Measurements from ENCODE around the gene FIBCD1.

FIBCD1 gene

GRCh38 chr9:130883479-130883878, 55.6 kb downstream of the FIBCD1 start:
- Histone ChIP-seq H3K14ac (ENCODE audit: low read length) (no peak overlapping the region), H4K91ac (ENCODE audit: low read depth, low read length, poor library complexity) (no peak overlapping the region), H2BK5ac (ENCODE audit: low read length) (no peak overlapping the region), H3K27ac (replicated peaks; ENCODE audit: low read length) (no peak overlapping the region), H2BK12ac (ENCODE audit: low read length) (no peak overlapping the region), H3K9me3 (replicated peaks in 1 of 2; ENCODE audit: control insufficient read depth in 2 of 2, insufficient read depth in 1 of 2, low read depth in 1 of 2, low read length in 2 of 2) (no peaks in the 10 kb centered on the region), H2BK15ac (ENCODE audit: low read length) (no peak overlapping the region), H3K4me1 (ENCODE audit: control insufficient read depth in 2 of 2, insufficient read depth in 1 of 2, low read depth in 1 of 2, low read length in 2 of 2) (peaks cover 0 to 8% of the 10 kb centered on the region in 2 donors), H3K4me2 (ENCODE audit: insufficient read depth, low read length, poor library complexity, severe bottlenecking) (no peak overlapping the region), H2AFZ (ENCODE audit: low read length) (no peak overlapping the region), H3K4me3 (ENCODE audit: low read length in 2 of 2) (no peak overlapping the region), H3K9ac (ENCODE audit: low read depth, low read length, poor library complexity) (no peak overlapping the region), H3K79me1 (ENCODE audit: low read depth, low read length) (peaks cover 5% of the 10 kb centered on the region), H3K23ac (ENCODE audit: low read depth, low read length, poor library complexity) (no peak overlapping the region), H3K36me3 (replicated peaks in 1 of 2; ENCODE audit: control insufficient read depth in 2 of 2, insufficient read depth in 2 of 2, low read length in 2 of 2) (peaks cover 71 to 97% of the 10 kb centered on the region in 2 donors), H2AK5ac (ENCODE audit: low read depth, low read length) (no peak overlapping the region), H3K4ac (ENCODE audit: low read length) (no peak overlapping the region), H4K8ac (ENCODE audit: low read depth, low read length) (no peak overlapping the region), H2BK120ac (ENCODE audit: low read depth, low read length) (no peak overlapping the region), H3K18ac (ENCODE audit: low read length) (no peak overlapping the region), H3K27me3 (ENCODE audit: control insufficient read depth in 3 of 3, insufficient read depth in 3 of 3, low read depth in 1 of 3, low read length in 3 of 3) (no peaks in the 10 kb centered on the region)
- no peak for DNase-seq (ENCODE audit: low spot score)
- WGBS, 2 donors (ENCODE audit: extremely low coverage in 2 of 2, insufficient read length in 2 of 2, insufficient replicate concordance in 1 of 2) = no CpG with 5 or more reads among the region's 5 CpGs

- H2BK12ac ChIP-seq (ENCODE audit: low read length) = no peak overlapping the region
- no peak overlapping the region for H3K9ac ChIP-seq (ENCODE audit: low read depth, low read length, poor library complexity)
- no peak overlapping the region for H3K23ac ChIP-seq (ENCODE audit: low read depth, low read length, poor library complexity)
- no peak overlapping the region for H2AFZ ChIP-seq (ENCODE audit: low read length)
- no peak for DNase-seq (ENCODE audit: low spot score)
- H2BK15ac ChIP-seq (ENCODE audit: low read length) = no peak overlapping the region
- H3K4me1 ChIP-seq (ENCODE audit: control insufficient read depth in 2 of 2, insufficient read depth in 1 of 2, low read depth in 1 of 2, low read length in 2 of 2) = peaks cover 0 to 8% of the 10 kb centered on the region in 2 donors
- no peaks in the 10 kb centered on the region for H3K9me3 ChIP-seq (replicated peaks in 1 of 2; ENCODE audit: control insufficient read depth in 2 of 2, insufficient read depth in 1 of 2, low read depth in 1 of 2, low read length in 2 of 2)
- no peak overlapping the region for H2AK5ac ChIP-seq (ENCODE audit: low read depth, low read length)
- H3K27ac ChIP-seq (replicated peaks; ENCODE audit: low read length) = no peak overlapping the region
- H3K4ac ChIP-seq (ENCODE audit: low read length) = no peak overlapping the region
- H3K18ac ChIP-seq (ENCODE audit: low read length) = no peak overlapping the region
- H4K91ac ChIP-seq (ENCODE audit: low read depth, low read length, poor library complexity) = no peak overlapping the region
- H3K4me3 ChIP-seq (ENCODE audit: low read length in 2 of 2) = no peak overlapping the region
- H3K14ac ChIP-seq (ENCODE audit: low read length) = no peak overlapping the region
- peaks cover 71 to 95% of the 10 kb centered on the region in 2 donors for H3K36me3 ChIP-seq (replicated peaks in 1 of 2; ENCODE audit: control insufficient read depth in 2 of 2, insufficient read depth in 2 of 2, low read length in 2 of 2)
- H2BK5ac ChIP-seq (ENCODE audit: low read length) = no peak overlapping the region
- no peak overlapping the region for H3K4me2 ChIP-seq (ENCODE audit: insufficient read depth, low read length, poor library complexity, severe bottlenecking)
- no peaks in the 10 kb centered on the region for H3K27me3 ChIP-seq (ENCODE audit: control insufficient read depth in 3 of 3, insufficient read depth in 3 of 3, low read depth in 1 of 3, low read length in 3 of 3)
- no peak overlapping the region for H2BK120ac ChIP-seq (ENCODE audit: low read depth, low read length)
- peaks cover 5% of the 10 kb centered on the region for H3K79me1 ChIP-seq (ENCODE audit: low read depth, low read length)
- no CpG with 5 or more reads among the region's 15 CpGs for WGBS, 2 donors (ENCODE audit: extremely low coverage in 2 of 2, insufficient read length in 2 of 2, insufficient replicate concordance in 1 of 2)
- H4K8ac ChIP-seq (ENCODE audit: low read depth, low read length) = no peak overlapping the region
These were observed 56.3 kb downstream of the FIBCD1 start for GRCh38 chr9:130882696-130883225.

GRCh38 chr9:130881516-130881915, 57.5 kb downstream of the FIBCD1 start:
- Histone ChIP-seq H3K4ac (ENCODE audit: low read length) (no peak overlapping the region), H3K4me1 (ENCODE audit: control insufficient read depth in 2 of 2, insufficient read depth in 1 of 2, low read depth in 1 of 2, low read length in 2 of 2) (peaks cover 0 to 8% of the 10 kb centered on the region in 2 donors), H3K9ac (ENCODE audit: low read depth, low read length, poor library complexity) (no peak overlapping the region), H2BK120ac (ENCODE audit: low read depth, low read length) (no peak overlapping the region), H3K14ac (ENCODE audit: low read length) (no peak overlapping the region), H3K4me2 (ENCODE audit: insufficient read depth, low read length, poor library complexity, severe bottlenecking) (no peak overlapping the region), H3K36me3 (replicated peaks in 1 of 2; ENCODE audit: control insufficient read depth in 2 of 2, insufficient read depth in 2 of 2, low read length in 2 of 2) (peaks cover 66 to 93% of the 10 kb centered on the region in 2 donors), H3K79me1 (ENCODE audit: low read depth, low read length) (peaks cover 5% of the 10 kb centered on the region), H2BK5ac (ENCODE audit: low read length) (no peak overlapping the region), H4K8ac (ENCODE audit: low read depth, low read length) (no peak overlapping the region), H3K4me3 (ENCODE audit: low read length in 2 of 2) (no peak overlapping the region), H3K23ac (ENCODE audit: low read depth, low read length, poor library complexity) (no peak overlapping the region), H2BK15ac (ENCODE audit: low read length) (no peak overlapping the region), H2AFZ (ENCODE audit: low read length) (no peak overlapping the region), H3K27ac (replicated peaks; ENCODE audit: low read length) (no peak overlapping the region), H3K27me3 (ENCODE audit: control insufficient read depth in 3 of 3, insufficient read depth in 3 of 3, low read depth in 1 of 3, low read length in 3 of 3) (no peaks in the 10 kb centered on the region), H2BK12ac (ENCODE audit: low read length) (no peak overlapping the region), H2AK5ac (ENCODE audit: low read depth, low read length) (no peak overlapping the region), H4K91ac (ENCODE audit: low read depth, low read length, poor library complexity) (no peak overlapping the region), H3K18ac (ENCODE audit: low read length) (no peak overlapping the region), H3K9me3 (replicated peaks in 1 of 2; ENCODE audit: control insufficient read depth in 2 of 2, insufficient read depth in 1 of 2, low read depth in 1 of 2, low read length in 2 of 2) (no peaks in the 10 kb centered on the region)
- WGBS, 2 donors (ENCODE audit: extremely low coverage in 2 of 2, insufficient read length in 2 of 2, insufficient replicate concordance in 1 of 2) = no CpG with 5 or more reads among the region's 6 CpGs
- DNase-seq (ENCODE audit: low spot score) = no peak

GRCh38 chr9:130880599-130881220, 58.3 kb downstream of the FIBCD1 start:
- WGBS, 2 donors (ENCODE audit: extremely low coverage in 2 of 2, insufficient read length in 2 of 2, insufficient replicate concordance in 1 of 2) = no CpG with 5 or more reads among the region's 16 CpGs
- no peak overlapping the region for H2BK15ac ChIP-seq (ENCODE audit: low read length)
- H2BK12ac ChIP-seq (ENCODE audit: low read length) = no peak overlapping the region
- H3K27me3 ChIP-seq (ENCODE audit: control insufficient read depth in 3 of 3, insufficient read depth in 3 of 3, low read depth in 1 of 3, low read length in 3 of 3) = no peaks in the 10 kb centered on the region
- no peak overlapping the region for H2BK120ac ChIP-seq (ENCODE audit: low read depth, low read length)
- no peak overlapping the region for H2AFZ ChIP-seq (ENCODE audit: low read length)
- H2BK5ac ChIP-seq (ENCODE audit: low read length) = no peak overlapping the region
- no peak overlapping the region for H4K8ac ChIP-seq (ENCODE audit: low read depth, low read length)
- no peak overlapping the region for H3K4me3 ChIP-seq (ENCODE audit: low read length in 2 of 2)
- H3K4ac ChIP-seq (ENCODE audit: low read length) = no peak overlapping the region
- H2AK5ac ChIP-seq (ENCODE audit: low read depth, low read length) = no peak overlapping the region
- H3K14ac ChIP-seq (ENCODE audit: low read length) = peak overlapping the region; percentile 47
- H3K9ac ChIP-seq (ENCODE audit: low read depth, low read length, poor library complexity) = peak overlapping the region; percentile 44
- peak overlapping the region; percentile 76 for H3K18ac ChIP-seq (ENCODE audit: low read length)
- peaks cover 5% of the 10 kb centered on the region for H3K79me1 ChIP-seq (ENCODE audit: low read depth, low read length)
- H3K4me2 ChIP-seq (ENCODE audit: insufficient read depth, low read length, poor library complexity, severe bottlenecking) = no peak overlapping the region
- no peak overlapping the region for H4K91ac ChIP-seq (ENCODE audit: low read depth, low read length, poor library complexity)
- peak overlapping the region; percentile 86 for H3K23ac ChIP-seq (ENCODE audit: low read depth, low read length, poor library complexity)
- peaks cover 59 to 92% of the 10 kb centered on the region in 2 donors for H3K36me3 ChIP-seq (replicated peaks in 1 of 2; ENCODE audit: control insufficient read depth in 2 of 2, insufficient read depth in 2 of 2, low read length in 2 of 2)
- H3K9me3 ChIP-seq (replicated peaks in 1 of 2; ENCODE audit: control insufficient read depth in 2 of 2, insufficient read depth in 1 of 2, low read depth in 1 of 2, low read length in 2 of 2) = no peaks in the 10 kb centered on the region
- no peak overlapping the region for H3K27ac ChIP-seq (replicated peaks; ENCODE audit: low read length)
- no peak for DNase-seq (ENCODE audit: low spot score)
- peaks cover 0 to 4% of the 10 kb centered on the region in 2 donors for H3K4me1 ChIP-seq (ENCODE audit: control insufficient read depth in 2 of 2, insufficient read depth in 1 of 2, low read depth in 1 of 2, low read length in 2 of 2)
